Effector CD8-positive, alpha-beta T cell (primary cell): ENCODE data around the gene ADORA1.

Experiments used
- DNase-seq: peaks from one replicate; lab custom pipeline; 2025; lab: John Stamatoyannopoulos, UW

ADORA1 gene

DNA sequence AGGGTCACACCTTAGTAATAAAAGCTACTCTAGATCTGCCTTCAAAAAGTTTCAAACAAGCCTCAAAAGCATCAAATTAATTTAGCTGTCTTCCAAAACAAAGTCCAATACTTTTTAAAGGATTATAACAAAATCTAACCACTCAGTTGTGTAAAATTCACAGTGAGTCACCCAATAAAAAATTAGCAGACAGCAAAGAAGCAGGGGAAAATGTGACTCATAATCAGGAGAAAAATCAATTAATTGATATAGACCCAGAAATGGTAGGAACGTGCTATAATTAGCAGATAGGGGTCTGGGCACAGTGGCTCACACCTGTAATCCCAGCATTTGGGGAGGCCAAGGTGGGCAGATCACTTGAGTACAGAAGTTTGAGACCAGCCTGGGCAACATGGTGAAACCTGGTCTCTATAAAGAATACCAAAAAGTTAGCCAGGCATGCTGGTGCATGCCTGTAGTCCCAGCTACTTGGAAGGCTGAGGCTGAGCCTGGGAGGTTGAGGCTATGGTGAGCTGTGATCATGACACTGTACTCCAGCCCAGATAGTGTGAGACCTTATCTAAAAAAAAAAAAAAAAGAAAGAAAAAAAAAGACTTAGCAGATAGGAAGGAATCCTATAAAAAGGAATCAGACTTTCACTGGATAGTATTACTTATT, 33.6 kb upstream of the ADORA1 start:
- no peak for DNase-seq

DNA sequence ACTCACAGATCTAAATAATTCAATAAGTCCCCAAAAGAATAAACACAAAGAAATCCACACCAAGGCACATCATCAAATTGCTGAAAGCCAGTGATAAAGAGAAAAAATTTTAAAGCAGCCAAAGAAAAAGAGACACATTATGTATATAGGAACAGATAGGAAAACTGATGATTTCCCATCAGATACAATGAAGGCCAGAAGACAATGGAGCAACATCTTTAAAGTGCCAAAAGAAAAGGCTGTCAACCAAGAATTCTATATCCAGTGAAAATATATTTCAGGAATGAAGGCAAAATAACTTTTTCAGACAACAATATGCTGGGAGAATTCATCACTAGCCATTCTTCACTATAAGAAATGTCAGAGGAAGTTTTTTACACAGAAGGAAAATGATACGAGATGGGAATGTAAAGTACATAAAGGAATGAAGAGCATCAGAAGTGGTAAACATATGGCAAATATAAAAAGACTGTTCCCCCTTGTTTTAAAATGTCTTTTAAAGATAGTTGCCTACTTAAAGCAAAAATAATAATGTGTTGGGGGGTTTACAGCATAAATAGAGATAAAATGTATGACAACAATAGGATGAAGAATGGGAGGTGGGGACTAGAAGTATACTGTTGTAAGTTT, 32.4 kb upstream of the ADORA1 start:
- DNase-seq = no peak

DNA sequence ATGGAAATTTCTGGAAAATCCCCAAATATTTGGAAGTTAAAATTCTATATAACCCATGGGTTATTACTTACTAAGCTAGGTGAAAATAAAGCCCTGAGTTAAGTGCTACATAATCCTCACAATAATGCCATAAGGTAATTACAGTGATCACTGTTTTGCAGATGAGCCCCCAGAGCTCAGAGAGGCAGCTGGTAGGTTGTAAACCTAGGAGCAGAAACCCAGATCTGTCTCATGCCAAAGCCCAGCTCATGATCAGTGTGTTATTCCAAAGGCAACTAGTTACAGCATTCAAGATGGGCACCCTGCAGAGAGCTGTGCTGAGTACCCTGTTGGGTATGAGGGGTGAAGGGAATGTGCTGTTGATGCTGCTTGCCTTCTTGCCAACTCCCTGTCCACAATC, 31.0 kb upstream of the ADORA1 start:
- no peak for DNase-seq

DNA sequence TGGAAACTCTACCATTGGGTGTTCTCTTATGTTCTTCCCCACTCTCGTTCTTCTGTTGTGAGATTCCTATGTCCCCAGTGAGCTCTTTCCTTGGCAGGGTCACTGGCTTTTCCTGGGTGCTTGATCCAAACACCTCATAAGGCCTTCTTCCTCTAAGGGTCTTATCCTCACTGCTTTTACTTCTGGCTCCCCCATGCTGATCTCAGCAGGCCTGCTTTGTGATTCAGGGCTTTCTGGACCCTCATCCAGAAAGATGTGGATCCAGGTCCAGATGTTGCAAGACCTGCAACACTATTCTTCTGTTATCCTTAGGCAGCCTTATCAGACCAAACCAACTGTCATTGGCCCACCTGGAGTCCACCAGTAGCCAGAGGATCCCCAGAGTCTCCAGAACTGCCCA, 30.5 kb upstream of the ADORA1 start:
- no peak for DNase-seq

DNA sequence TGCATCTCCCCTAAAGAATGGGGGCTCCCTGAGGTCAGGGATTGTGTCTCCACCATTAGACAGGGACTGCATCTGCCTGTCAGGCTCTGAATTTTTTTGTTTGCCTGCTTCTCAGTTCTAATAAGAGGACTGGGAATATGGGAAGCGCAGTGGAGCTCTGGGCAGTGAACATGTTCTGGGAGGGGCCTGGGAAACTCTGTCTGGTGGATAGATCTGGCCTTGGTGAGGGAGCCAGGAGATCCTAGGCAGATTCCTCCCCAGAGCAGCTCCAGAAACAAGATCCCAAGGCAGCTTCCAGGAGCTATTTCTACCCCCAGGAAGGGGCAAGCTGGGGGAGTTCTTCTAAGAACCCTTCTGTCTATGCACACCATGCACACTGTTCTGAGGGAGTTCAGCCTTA, 29.1 kb upstream of the ADORA1 start:
- DNase-seq = no peak

DNA sequence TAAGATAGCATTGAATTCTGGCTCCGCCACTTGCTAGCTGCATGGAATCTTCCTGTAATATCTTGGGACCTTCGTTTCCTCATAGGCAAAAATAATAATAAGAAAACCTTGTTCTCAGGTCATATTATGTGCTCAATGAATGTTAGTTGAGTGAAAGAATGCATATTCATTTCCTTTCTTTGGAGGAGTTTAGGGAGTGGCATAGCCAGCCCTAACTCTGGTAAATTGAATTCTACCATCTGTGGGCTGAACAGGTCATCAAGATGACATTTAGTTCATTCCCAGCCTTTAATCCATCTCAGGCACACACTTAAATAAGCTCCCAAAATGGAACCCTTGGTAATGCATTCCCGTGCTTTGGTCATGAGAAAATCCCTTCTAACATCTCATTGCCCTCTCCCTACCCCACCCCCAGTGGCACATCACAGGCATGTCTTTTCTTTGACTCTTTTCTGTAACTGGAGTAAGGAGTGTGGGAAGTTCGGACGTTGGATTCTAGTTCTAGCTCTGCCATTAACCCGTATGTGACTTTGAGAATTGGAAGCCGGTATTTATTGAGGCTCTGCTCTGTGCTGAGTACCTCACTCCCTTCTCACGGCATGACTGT, 28.5 kb upstream of the ADORA1 start:
- DNase-seq = no peak

DNA sequence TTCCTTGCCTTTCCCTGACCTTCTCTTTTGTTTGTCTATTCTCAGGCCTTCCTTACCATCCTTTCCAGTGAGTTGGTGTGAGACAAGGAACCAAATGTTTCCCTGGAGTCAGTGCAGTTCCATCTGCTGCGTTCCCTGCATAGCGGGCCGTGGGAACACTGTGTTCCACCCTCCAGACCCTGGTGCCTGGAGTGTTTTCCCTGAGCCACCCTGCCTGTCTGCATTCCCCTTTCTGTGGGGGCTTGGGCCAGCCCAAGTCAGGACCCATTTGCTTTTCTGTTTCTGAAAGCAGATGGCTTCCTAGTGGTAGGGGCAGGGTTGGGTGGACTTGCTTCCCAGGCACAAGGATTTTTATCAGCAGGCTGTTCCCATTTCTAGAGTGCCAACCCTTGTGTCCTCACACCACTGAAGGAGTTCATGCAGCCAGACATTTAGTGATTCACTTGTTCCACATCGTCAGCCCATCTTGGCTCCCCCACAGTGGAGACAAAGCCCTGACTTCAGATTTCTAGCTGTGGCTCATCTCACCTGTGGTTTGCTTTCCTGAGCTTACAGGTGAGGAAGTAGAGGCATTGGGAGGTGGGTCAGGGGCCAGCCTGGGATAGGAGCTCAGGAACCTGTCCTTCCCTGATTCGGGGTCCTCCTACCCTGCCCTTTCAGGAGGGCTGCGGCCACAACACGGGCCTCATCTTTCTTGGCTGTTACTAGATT, 27.6 kb upstream of the ADORA1 start:
- DNase-seq = no peak

DNA sequence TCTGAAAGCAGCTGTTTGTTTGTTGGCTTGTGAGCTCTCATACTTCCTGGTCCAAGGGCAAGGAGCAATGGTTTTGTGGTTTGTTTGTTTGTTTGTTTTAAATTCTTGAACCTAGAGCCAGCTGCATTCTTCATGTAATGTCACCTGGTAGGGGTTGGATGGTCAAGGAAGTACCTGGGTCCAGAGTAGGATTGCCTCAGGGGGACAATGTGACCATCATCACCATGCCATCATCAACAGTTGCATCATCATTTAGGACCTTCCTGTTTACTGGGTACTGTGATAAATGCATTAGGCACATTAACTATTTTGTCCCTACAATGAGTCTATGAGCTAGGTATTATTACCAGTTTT, 27.0 kb upstream of the ADORA1 start:
- DNase-seq = no peak

DNA sequence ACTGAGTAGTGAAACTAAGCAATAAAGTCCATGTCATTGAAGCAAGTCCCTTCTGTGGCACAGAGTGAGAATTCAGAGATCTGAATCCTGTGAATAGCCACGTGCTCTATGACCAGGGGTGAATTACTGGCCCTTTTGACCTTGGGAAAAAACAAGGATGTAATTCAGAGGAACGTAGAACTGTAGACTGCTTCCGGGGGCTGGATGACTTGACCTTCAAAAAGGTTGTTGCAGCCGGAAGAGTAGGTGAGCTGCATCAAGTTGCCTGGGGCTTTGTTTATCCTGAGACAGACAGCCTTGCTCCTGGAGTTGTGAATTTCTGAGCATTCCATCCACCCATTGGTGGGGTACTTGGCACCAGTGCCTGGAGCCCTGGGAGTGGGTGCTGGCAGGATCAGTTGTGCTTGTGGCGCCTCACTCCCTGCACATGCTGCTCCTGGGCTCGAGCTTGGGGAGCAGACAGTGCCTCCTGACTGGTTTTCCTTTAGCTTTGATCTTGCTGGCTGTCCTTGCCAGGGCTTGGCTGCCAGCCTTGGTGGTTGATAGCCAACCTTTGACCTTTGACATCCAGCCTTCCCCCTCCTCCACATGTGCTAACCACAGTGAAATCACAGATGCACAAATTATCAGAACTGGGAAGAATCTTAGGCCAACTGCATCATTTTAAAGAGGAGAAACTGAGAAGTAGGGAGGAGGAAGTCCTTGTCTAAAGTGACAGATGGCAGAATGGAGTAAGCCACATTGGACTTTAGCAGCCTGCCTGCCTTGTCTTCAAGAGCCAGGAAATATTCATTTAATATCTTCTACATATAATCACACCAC, 25.5 kb upstream of the ADORA1 start:
- DNase-seq = no peak

DNA sequence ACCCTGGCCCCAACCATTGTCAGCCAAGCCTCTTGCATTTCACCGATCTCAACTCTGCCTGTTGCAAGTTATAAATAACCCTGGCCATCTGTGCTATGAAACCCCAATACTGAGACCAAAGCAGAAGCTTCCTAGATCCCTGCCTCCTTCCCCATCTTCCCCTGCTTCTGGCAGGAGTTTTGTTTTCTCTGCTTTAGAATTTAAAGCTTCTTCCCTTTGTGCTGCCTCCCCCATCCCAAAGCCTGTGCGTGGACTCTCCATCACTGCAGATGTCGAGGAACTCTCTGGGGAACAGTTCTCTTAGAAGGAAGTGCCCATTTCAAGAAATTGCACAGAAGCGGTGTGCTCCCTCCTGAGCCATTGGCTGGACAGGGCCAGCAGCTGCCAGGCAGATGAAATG, 24.3 kb upstream of the ADORA1 start:
- DNase-seq = no peak

DNA sequence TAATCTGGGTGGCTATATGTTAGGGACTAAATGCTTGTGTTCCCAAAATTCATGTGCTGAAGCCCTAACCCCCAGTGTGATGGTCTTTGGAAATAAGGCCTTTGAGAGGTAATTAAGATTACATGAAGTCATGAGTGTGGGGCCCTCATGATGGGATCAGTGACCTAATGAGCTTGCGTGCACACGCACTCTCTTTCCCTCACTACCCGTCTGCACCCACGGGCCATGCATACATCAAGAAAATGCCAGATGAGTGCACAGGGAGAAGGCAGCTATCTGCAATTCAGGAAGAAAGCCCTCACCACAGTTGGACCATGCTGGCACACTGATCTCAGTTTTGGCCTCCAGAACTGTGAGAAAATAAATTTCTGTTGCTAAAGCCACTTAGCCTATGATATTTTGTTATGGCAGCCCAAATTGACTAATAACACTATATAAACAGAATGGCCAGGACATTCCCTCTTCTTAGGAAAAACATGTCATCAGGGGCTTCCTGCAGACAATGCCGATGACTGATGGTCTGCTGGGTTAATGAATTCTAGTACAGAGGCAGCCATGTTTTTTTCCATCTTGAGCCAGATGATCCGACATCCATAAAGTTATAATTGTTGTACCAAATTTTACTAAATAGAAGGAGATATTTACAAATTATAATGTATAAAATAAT, 23.6 kb upstream of the ADORA1 start:
- no peak for DNase-seq

DNA sequence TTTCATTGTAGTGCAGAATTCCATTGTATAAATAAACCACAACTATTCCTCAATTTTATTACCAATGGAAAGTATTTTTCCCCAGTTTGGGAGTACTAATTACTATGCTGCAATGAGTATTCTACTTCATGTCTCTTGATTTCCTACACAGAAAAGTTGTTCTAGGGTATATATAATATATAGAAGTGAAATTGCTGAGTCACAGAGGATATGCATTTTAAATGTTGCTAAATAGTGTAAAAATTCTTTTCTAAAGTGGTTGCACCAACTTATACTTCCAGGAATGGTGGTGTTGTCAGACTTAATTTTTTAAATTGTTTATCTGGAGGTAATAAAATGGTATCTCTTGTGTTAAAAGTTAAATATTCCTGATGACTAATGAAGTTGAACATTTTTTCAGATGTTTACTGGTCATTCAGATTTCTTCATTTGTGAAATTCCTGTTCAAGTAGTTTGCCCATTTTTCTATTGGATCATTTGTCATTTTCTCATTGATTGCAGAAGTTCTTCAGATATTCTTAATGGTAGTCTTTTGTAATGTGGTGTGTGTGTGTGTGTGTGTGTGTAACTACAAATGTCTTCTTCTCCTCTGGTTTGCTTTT, 22.6 kb upstream of the ADORA1 start:
- DNase-seq = no peak

DNA sequence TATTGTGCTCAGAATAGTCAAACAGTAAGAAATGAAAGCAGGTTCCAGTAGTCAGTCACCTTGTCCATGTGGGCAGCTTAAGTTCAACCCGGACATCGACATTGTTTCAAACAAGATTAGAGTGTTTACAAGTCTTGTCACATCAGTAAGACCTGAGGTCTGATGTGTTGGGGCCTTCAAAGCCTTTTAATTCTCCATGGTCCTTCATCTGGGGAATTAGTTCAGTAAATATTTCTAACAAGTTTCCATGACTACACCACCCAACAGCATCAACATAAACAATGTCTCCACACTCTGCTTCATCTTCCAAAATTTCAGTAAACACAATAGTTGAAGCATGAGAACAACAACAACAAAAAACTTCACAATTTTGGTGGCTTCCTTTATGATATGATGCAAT, 15.1 kb upstream of the ADORA1 start:
- DNase-seq = no peak

DNA sequence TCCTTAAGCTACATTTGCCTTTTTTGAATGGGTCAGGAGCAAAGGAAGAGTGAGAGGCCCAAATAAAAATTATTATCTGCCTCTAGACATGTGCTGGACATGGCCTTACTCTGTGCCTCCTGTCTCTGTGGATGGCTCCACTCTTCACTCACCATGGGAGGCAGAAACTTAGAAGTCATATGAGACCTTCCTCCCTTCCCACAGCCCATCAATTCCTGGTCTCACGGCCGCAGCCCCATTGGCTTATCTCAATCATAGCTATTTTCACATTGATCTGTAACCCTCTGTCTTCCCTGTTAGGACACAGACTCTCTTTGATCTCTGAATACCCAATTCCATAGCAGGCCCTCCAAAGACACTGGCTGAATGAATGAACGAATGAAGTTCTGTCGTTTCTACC, 14.2 kb upstream of the ADORA1 start:
- no peak for DNase-seq

DNA sequence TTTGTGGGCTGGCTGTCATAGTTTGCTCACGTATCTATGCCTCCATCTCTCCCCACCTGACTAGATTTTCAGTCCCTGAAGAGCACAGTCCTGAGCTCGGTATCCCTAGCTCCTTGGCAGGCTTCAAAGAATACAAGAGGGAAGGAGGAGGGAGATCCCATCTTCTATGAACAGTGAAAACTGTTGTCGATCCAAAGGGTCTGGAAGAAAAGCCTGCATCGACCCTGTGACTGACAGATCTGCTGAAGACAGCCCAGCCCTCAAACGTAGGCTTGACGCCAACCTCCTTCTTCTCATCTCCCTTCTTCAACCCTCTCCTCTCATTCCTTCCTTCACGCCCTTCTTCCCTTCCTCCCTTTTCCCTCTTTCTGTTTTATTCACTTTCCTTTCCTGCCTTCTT, 13.3 kb upstream of the ADORA1 start:
- DNase-seq = no peak

DNA sequence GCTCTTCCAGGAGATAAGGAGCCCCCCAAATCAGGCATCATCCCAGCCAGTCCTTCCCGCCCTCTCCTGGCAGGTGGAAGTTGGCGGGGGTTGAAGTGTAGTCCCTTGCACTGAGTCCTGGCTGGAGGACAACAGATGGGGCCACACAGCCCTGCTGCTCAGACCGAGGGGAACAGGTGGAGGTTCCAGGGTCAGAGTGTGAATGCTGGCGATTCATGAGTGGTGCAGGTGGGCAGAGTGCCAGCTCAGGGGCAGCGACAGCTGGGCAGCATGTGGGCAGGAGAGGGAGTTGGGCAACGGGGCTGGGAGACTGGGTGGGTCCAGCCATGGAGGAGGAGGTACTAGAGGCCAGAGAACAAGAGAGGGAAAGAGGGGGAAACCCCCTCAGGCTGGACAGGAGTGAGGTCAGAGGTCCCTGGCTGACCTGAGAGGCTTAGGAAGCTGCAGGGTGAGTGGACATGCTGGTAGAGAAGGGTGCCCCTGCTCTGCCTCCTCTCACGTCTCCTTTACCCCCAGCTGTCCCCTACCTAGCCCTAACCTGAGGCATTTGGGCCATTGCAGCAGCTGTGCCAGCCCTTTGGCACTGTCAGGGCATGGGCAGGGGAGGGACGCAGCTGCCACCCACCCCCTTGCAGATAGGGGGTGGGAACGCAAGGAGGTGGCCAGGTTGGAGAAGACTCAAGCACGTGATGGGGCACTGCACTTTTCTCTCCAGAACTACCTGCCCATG, 11.3 kb upstream of the ADORA1 start:
- no peak for DNase-seq

DNA sequence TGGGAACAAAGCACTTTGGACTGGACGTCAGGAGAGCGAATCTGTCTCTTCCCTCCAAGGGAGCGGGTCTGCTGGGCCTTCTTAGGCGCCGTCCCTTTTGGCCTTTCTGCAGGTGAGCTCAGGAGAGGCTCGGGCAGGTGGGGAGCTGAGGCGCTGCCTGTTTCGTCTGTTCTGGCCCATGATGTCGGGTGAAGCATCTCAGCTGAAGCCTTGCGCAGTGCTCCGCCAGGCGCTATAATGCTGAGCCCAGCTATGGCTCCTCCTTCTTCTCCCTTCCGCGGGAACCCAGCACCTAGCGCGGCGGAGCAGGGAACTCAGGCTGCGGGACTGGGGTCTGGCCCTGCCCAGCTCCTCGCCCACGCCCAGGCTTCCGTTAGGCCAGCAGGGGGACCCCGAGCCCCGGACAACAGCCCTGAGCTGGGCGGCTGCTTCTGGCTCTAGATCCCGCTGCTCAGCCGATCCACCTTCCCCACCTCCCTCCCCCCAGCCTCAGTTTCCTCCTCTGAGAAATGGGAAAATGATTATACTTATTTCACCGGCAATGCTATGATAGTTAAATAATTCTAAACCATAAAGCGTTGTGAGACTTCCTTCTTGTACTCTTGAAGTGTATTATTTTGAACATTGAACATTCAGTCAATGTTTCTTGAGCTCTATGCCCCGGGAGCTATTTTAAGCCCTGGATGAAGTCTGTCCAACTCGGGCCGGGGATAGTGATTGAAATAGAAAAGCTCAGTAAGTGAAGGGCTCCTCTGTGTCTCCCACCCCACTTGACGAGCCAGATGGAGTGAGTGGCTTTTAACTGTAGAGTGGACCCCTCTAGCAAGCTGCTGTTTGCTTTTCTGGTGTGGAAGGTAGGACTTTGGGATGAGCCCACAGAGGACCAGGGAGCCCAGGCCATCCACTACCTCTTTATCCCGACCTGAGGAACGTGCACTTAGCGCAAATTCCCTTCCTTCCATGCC, 9.6 kb upstream of the ADORA1 start:
- DNase-seq = no peak

DNA sequence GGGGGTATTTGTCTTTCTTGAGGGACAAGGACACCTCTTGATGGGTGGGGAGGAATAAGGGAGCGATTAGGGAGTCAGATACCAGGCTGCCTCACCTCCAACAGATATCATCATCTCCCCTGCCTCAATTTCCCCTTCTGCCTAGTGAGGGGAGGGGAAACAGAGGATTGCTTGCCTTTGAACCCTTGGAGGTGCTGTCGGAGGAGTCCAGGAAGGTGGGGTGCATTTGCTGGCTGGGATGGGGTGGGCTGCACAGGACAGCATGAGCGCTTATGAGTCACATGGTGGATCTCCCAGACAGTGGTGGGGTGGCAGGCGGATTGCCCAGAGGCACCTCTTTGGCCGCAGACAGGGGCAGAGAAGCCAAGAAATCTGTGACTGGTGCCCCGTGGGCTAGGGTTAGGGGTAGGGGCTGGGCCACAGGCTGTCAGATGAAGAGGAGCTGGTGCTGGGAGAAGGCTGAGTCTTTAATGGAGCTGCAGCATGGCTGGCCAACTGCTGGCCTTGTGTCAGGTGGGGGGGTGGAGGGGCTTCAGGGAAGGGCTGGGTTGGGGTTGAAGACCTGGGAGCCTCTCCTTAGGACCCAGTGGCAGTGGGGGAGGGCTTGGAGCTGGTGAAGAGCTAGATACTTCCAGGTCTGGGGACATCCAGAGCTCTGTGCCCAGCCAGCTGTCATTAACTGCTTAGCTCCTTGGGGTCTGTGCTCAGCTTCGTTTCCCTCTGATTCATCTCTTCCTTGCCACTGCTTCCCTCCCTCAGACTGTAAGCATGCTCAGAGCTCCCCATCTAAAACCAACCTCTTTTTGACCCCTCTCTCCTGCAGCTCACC, 7.0 kb upstream of the ADORA1 start:
- DNase-seq = no peak
